Right lobe of liver (tissue), 6 donors: ENCODE data around the gene PKLR. TPM values are rescaled to one million over a fixed set of nuclear protein-coding genes. Genes with fewer than 3 reads are reported as not detected.

Source experiments
- ATAC-seq, 4 donors: fragments of 200-7000 bp; cut with Tn5 transposase; one replicate each; pipeline ENCODE4 v1.9.1; 2020; ENCODE audit warnings: mild to moderate bottlenecking in 4 of 4, moderate library complexity in 4 of 4
- DNase-seq, 3 donors: peaks; one replicate each; pipeline ENCODE4 v3.0.0-alpha.2; 2020
- H3K27ac ChIP-seq, 3 donors: fragments of 200-600 bp; one replicate each; pipeline ENCODE4 v1.8.0; 2022
- H3K27me3 ChIP-seq, 2 donors: fragments of 200-600 bp; one replicate each; pipeline ENCODE4 v1.8.0; 2022
- H3K36me3 ChIP-seq, 4 donors: fragments of 200-600 bp; sonication (generic) in 1 of 4; one replicate each; pipeline versions ENCODE4 v1.5.1 to v1.8.0; 2017 to 2022; ENCODE audit warnings: control low read depth in 1 of 4
- H3K4me1 ChIP-seq, 4 donors: fragments of 200-600 bp; sonication (generic) in 1 of 4; one replicate each; pipeline versions ENCODE4 v1.5.1 to v1.8.0; 2017 to 2022; ENCODE audit warnings: control low read depth in 1 of 4
- H3K4me3 ChIP-seq, 3 donors: fragments of 200-600 bp; one replicate each; pipeline ENCODE4 v1.8.0; 2022
- H3K9me3 ChIP-seq, 4 donors: fragments of 200-600 bp; sonication (generic) in 1 of 4; one replicate each; pipeline versions ENCODE4 v1.5.1 to v1.8.0; 2017 to 2022; ENCODE audit warnings: control low read depth in 1 of 4
- CTCF ChIP-seq, 4 donors: fragments of 200-600 bp in 3 of 4; fragments of 450-650 bp in 1 of 4; IDR thresholded peaks; one replicate each; pipeline versions ENCODE4 v1.5.1 to v1.8.0; 2016 to 2022; ENCODE audit warnings: antibody characterized with exemption in 4 of 4, mild to moderate bottlenecking in 2 of 4
- POLR2A ChIP-seq: fragments of 450-650 bp; IDR thresholded peaks from one replicate; pipeline ENCODE4 v1.6.1; 2017; ENCODE audit warnings: antibody characterized with exemption, mild to moderate bottlenecking
- WGBS: methylation state at CpG from one replicate; pipeline ENCODE4 v1.1.6; 2018; ENCODE audit warnings: low coverage, low lambda C conversion rate; ENCODE audit not compliant: insufficient coverage; ENCODE audit errors: missing lambda C conversion rate; 5-methylcytosine and 5-hydroxymethylcytosine counted together
- intact Hi-C, 2 donors: fragments of 100-400 bp; cut with DNase I; formaldehyde crosslinking; loops; one replicate each; pipeline versions ENCODE4 v1.11.2 to v1.14.1; 2022
- total RNA-seq, 6 experiments: library from RNA; depleted of rRNA in 2 of 6; stranded (reverse); fragments of >200 nt in 2 of 6; fragmentation: NEBNext Ultra II Directional in 3 of 6; extraction: Animal tissue kit (Norgen Biotek cat#: 25700) in 3 of 6; gene quantifications; one replicate each; pipeline versions ENCODE4 v1.1.0 to v1.2.4, GENCODE V29; 2016 to 2023
- donor health status: DM: no; HTN: yes; CAD: no.
- donor health status: DM: no; HTN: no; CAD: no.
- donor health status: DM: no; HTN: no; CAD: no.
- donor health status: DM: no; HTN: yes; CAD: no.
- donor health status: DM: no; HTN: yes; CAD: no.

The PKLR gene
- total RNA-seq, 6 experiments from 2014 or later = 27.0 to 95.3 (median 36.1) TPM

DNA sequence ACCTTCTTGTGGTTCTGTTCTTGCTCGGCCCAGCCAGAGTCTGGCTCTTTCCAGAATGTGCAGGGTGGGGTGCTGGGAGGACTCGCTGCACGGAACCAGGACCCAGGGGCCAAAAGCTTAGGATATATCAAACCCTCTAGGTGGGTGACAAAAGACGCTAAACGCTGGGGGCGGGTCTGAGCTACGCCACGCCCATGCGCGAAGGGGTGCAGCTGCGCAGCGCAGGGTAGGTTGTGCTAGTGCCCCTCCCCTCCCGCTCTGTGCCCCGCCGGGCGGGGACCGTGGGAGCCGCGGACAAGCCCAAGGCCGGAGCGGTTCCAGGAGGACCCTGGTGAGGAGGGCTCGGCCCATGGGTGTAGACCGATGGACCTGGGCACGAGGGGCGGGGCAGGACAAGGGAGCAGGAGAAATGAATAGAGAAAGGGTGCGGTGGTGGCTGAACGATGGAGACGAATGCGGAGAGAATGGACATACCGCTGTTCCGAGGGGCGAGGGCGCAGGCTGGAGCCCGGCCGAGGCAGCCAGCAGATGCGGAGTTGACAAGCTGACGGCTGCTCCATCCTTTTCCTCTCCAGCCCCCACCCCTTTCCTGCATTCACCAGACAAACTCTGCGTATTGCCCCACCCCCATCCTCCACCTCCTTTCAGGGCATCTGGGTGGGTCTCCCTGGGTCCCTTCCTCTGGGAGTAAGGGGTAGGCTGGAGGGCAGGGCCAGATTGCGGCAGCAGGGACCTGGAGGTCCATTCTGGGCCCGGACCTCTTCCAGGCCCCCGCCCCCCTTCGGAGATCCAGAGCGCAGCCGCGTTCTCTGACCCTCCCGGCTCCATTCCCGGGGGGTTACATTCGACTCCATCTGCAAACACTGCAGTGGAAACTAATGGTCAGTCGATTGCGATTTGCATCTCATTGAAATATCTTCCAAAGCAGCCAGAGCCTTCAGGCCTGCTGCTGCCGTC, 19.7 kb upstream of the PKLR start, which contains the start of gene RUSC1:
Gene RUSC1, plus strand, starts transcription at position 234 of the 957 bp plus-strand sequence. CDS start 880 bp downstream, outside the sequence.
- intact Hi-C loops = loop anchor here (5.0 kb wide), 1 partner anchor 44 kb away; the partner anchor contains the start of gene HCN3 (in 2 of the 2)
- H3K4me3 ChIP-seq = peak within 1 kb of the TSS; percentile 25 to 39 (median 36)
- peaks cover 0 to 21% (median 0%) of the 10 kb centered on the region in 4 donors for H3K36me3 ChIP-seq
- TF ChIP-seq CTCF (IDR thresholded peaks at IDR 0.05) (no peak), POLR2A (no peak)
- H3K27me3 ChIP-seq = no peaks in the 10 kb centered on the region
- H3K9me3 ChIP-seq = no peaks in the 10 kb centered on the region
- ATAC-seq (no peak), DNase-seq (peak; percentile 66 to 75 (median 67))
- 27% methylated on average over 25 of the region's 51 CpGs for WGBS
- peak within 1 kb of the TSS in 1 of 3 donors; percentile 29 for H3K27ac ChIP-seq
- H3K4me1 ChIP-seq = peaks cover 0 to 19% (median 1%) of the 10 kb centered on the region in 4 donors

DNA sequence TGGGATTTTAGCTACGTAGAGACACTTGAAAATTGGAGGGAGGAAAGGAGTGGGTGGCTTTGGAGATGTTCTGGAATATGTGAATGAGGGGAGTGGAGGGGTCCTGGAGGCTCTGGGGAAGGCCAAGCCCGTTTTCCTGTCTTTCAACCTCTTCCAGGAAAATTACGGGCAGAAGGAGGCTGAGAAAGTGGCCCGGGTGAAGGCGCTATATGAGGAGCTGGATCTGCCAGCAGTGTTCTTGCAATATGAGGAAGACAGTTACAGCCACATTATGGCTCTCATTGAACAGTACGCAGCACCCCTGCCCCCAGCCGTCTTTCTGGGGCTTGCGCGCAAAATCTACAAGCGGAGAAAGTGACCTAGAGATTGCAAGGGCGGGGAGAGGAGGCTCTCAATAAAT, 19.0 kb upstream of the PKLR start:
- no peaks in the 10 kb centered on the region for H3K9me3 ChIP-seq
- TF ChIP-seq CTCF (IDR thresholded peaks at IDR 0.05) (no peak), POLR2A (no peak)
- peaks cover 0 to 17% (median 1%) of the 10 kb centered on the region in 4 donors for H3K4me1 ChIP-seq
- H3K36me3 ChIP-seq = peaks cover 0 to 21% (median 0%) of the 10 kb centered on the region in 4 donors
- ATAC-seq = no peak
- WGBS = 58% methylated on average over 9 of the region's 11 CpGs
- no peaks in the 10 kb centered on the region for H3K27me3 ChIP-seq
- peak overlapping the region in 1 of 3 donors; percentile 39 for H3K4me3 ChIP-seq
- H3K27ac ChIP-seq = peak overlapping the region in 1 of 3 donors; percentile 29
- intact Hi-C loops = loop anchor here (5.0 kb wide), 1 partner anchor 43 kb away; the partner anchor contains the start of gene HCN3 (in 2 of the 2)
- DNase-seq = no peak

GRCh38 chr1:155319536-155319935, 18.3 kb upstream of the PKLR start:
- H3K27me3 ChIP-seq = no peaks in the 10 kb centered on the region
- no peak overlapping the region for H3K4me3 ChIP-seq
- WGBS = 0% methylated on average over 1 of the region's 5 CpGs
- H3K4me1 ChIP-seq = peaks cover 0 to 13% (median 1%) of the 10 kb centered on the region in 4 donors
- H3K27ac ChIP-seq = no peak overlapping the region
- H3K36me3 ChIP-seq = peaks cover 0 to 21% (median 0%) of the 10 kb centered on the region in 4 donors
- intact Hi-C loops = no loop called here
- no peak for TF ChIP-seq POLR2A
- TF ChIP-seq CTCF (IDR thresholded peaks at IDR 0.05) = no peak
- no peak for ATAC-seq
- DNase-seq = no peak
- H3K9me3 ChIP-seq = no peaks in the 10 kb centered on the region

DNA sequence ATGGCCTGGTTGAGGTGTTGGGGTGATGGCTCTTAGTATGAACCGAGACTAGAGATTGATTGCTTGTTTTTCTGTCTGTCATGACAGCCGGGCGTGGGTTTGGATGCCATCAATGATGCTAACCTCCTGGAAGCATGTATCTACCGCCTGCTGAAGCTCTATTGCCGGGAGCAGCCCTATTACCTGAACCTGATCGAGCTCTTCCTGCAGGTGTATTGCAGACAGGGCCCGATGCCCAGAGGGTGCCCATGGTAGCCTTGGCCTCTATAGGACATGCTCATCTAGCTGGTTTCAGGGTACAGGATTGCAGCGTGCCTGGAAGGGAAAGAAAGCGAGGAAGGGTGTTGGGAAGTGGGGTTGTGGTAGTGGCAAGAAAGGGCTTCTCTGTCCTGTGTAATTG, 16.8 kb upstream of the PKLR start:
- Histone ChIP-seq H3K9me3 (no peaks in the 10 kb centered on the region), H3K27ac (no peak overlapping the region), H3K4me3 (no peak overlapping the region), H3K36me3 (peaks cover 0 to 26% (median 0%) of the 10 kb centered on the region in 4 donors), H3K4me1 (peaks cover 0 to 13% (median 1%) of the 10 kb centered on the region in 4 donors), H3K27me3 (no peaks in the 10 kb centered on the region)
- TF ChIP-seq POLR2A (no peak), CTCF (IDR thresholded peaks at IDR 0.05) (no peak)
- DNase-seq (no peak), ATAC-seq (no peak)
- WGBS = 94% methylated on average over 3 of the region's 9 CpGs
- intact Hi-C loops = no loop called here
